GM12891 (cell line): ENCODE results near the gene PAQR7.

Source experiments
- PAX5 ChIP-seq: IDR thresholded peaks from 2 replicates; pipeline ENCODE4 v1.6.1; 2011; ENCODE audit warnings: low read length, moderate library complexity, mild to moderate bottlenecking; ENCODE audit not compliant: insufficient read depth, severe bottlenecking
- POLR2A ChIP-seq: IDR thresholded peaks from 2 replicates; pipeline ENCODE4 v1.6.1; 2011; ENCODE audit warnings: low read depth, low read length, control low read depth
- POLR2AphosphoS5 ChIP-seq: IDR thresholded peaks from 2 replicates; pipeline ENCODE4 v1.6.1; 2011; ENCODE audit warnings: low read depth, low read length, control low read depth
- TAF1 ChIP-seq: IDR thresholded peaks from 2 replicates; pipeline ENCODE4 v1.6.1; 2011; ENCODE audit warnings: low read depth, low read length, control low read depth

DNA sequence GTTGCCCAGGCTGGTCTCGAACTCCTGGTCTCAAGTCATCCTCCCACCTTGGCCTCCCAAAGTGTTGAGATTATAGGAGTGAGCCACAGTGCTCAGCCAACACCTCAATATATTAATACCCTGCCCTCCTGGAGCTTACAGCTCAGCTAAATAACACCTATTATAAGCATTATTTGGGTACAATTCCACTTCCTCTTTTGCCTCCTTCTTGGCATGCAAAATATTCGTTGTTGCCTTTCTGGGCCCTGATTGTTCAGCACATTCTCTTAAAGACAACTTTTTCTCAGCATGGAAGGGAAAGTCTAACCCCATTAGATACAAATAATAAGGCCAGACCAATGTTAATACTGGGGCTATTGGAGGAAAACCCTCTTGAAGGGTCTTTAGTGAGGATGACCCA is 2.8 kb downstream of the PAQR7 start:
- TF ChIP-seq POLR2A (no peak), POLR2AphosphoS5 (no peak), TAF1 (no peak), PAX5 (no peak)
